COLO668 (cell line): ENCODE data around the gene FRMD4B.

Experiments
- DNase-seq: peaks from one replicate; lab custom pipeline; 2025; ENCODE audit not compliant: unreplicated experiment; lab: John Stamatoyannopoulos, UW

Gene FRMD4B

DNA sequence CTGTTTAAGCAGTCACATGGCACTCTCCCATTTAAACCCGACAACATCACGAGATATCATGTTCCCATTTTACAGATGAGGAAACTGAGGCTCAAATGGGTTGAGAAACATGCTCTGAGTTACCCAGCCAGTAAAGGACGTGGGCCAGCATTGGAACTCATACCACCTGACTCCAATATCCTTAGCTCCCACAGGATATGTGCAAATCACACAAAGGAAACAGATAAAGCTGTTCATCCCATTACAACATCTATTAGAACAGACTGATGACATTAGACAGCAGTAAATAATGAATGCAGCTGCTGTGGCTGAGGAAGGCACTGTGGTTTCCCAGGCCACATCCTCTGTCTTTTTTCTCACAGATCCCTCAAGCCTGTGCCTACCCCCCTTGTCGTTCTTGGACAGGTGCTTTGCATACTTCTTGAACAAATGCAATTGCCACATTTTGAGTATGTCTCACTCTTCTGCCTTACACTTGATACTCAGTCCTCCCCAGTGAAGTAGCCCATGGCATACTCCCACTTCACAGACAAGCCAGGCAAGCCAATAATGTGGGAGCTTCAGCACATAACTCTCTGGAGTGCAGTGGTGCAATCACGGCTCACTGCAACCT lies 17.7 kb downstream of the FRMD4B start:
- DNase-seq, result no peak

DNA sequence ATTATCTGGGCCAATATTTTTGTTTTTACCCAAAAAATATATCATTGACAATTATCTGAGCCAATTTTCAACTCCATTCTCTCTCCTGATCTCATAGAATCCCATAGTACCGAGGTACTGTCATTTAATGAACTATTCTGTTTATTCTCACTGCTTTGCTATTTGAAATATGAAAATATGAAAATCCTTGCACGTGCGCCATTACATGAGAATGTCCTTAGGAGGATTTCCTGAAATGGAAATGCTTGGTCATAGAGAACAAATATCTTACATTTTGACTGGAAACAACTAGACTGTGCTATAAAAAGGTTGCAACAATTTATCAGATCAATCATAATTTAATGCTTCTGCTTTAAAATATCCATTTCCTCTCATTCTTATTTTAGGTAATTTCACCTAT lies 18.3 kb downstream of the FRMD4B start:
- DNase-seq, result no peak

DNA sequence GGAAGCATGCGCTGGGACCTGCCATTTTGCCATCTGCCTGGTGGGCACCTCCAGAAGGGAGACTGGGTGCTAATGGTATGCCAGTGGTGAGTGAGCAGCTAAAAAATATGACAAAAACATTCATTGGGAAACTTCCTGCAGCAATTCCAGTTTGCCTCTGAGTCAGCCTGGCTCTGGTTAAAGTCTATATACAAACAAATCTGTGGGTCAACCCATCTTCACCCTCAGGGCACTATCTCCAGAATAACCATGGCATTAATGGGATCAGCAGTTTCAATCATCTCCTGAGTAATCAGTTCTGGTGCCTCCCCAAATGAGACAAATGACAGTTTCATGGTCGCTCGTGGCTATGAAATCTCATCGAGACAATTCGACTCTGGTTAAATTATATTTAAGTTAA lies 21.5 kb downstream of the FRMD4B start:
- DNase-seq, result no peak

DNA sequence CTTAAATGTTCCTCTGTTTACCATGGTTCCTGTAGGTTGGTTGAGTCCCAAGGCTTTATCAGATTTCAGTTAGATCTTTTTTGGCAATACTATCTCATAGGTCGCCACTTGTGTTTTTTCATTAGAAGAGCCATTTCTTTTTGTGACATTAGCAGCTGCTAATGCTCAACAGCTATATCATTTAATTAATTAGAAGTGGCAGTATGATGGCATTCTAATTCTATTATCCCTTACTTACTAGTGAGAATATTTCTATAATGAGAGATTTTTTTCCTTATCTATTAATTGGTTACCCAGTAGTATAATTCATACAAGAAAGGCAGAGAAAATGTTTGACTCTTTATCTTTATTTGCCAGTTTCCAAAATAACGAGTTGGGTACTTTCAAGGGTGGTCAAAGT lies 25.2 kb downstream of the FRMD4B start:
- DNase-seq, result no peak

DNA sequence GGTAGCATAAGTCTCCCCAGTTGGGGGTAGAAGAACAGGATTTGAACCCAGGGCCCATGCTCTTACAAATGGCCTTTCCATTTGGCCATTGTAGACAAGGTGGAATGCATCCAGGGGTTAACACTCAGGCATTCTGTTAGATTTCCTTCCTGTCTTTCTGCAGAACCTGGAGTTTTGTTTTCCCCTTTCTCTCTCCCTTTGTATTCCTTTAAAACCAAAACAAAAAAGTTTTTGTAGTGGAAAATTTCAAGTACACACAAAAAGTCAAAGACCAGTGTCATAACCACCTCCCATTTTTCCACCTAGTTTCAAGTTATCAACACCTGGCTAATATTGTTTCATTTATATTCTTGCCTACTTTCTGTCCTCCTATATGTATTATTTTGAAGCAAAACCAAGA lies 26.0 kb downstream of the FRMD4B start:
- no peak for DNase-seq

DNA sequence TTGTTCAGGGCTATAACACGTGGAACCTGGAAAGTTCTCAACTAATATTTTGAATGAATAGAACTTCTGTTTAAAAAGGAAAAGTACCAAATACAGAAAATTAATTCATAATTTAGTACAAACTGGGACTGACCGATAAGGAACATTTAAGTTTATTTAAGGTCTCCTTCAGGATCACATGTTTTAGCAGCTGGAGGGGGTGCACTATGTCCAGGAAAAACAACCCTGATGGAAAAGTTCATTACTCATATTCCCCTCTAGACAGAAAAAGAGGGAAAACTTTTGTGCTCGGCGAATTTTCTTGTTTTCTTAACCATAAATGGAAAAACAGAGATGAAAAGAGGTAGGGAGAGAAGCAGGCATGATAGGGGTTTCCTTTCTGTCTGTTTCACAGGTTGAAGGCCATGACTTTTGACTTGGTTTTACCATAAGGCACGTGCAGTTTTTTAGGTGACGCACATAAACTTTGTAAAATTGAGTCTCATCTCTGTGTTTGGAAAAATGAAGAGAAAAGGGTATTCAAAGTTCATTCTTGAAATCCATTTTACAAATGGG lies 26.5 kb downstream of the FRMD4B start:
- no peak for DNase-seq

DNA sequence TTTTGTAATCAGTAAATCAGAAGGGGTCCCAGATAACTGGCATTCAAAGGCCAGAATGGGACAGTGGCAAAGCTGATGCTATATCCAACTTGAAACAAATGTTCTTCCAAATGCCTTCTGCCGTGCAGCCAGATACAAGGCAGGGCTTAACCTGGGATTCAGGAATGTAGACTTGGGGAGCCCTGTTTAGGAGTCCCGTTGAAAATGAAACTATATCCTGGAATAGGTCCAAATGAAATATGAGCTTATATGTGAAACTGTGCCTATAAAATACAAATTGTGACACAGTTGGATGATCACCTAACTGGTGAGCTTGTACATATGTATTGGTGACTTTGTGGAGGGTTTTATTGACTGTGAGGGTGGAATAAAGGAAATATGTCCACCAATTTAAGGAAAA lies 28.7 kb downstream of the FRMD4B start:
- DNase-seq, result no peak

DNA sequence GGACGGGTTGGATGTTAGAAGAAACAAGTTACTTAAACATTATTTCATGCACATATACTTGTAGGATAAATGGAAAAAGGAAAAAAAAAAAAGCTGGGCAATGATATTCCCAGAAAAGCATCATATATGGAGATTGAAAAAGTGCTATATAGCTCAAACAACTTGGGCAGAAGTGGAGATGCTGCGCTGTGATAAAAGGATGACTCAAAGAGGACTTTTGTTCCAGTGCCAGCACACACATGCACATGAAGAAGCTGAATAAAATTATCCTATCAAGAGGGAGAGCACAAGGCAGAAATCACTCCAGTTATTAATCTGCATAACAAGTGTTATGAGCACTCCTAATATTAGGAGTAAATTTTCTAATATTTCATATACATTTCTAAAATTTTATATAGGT lies 30.9 kb downstream of the FRMD4B start:
- no peak for DNase-seq

DNA sequence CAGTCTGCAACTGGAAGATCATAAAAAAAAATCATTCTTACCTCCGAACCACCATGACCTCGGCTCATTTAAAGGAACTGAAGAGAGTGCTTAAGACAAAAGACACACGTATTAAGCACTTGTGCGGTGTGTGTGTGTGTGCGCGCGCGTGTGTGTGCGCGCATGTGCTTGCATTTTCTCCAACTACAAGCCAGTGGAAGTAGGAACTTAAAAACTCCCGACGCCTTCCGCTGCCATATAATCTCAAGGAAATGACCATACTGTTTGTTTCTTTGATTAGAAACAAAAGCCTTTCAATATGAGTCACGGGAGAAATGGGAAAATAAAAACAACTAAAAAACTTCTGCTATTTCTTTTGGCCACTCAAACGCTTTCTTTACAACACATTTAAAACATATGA lies 32.4 kb downstream of the FRMD4B start:
- DNase-seq, result no peak

DNA sequence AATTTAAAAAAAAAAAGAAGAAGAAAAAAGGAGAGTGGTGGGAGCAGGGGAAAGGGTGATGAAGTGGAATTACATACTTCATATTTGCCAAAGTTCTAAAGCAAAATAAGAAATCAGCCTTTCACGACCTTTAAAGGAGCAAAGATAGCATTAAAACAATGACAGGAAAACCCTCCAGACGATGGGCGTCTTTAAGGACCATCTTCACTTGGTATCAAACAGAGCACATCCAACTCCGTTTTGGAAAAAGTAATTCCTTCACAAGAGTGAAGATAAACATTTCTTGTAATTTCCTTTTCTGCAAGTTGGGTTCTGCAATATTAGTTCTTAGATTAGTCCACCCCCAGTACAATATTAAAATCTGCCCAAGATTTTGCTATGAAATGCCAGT lies 32.8 kb downstream of the FRMD4B start:
- DNase-seq, result no peak

DNA sequence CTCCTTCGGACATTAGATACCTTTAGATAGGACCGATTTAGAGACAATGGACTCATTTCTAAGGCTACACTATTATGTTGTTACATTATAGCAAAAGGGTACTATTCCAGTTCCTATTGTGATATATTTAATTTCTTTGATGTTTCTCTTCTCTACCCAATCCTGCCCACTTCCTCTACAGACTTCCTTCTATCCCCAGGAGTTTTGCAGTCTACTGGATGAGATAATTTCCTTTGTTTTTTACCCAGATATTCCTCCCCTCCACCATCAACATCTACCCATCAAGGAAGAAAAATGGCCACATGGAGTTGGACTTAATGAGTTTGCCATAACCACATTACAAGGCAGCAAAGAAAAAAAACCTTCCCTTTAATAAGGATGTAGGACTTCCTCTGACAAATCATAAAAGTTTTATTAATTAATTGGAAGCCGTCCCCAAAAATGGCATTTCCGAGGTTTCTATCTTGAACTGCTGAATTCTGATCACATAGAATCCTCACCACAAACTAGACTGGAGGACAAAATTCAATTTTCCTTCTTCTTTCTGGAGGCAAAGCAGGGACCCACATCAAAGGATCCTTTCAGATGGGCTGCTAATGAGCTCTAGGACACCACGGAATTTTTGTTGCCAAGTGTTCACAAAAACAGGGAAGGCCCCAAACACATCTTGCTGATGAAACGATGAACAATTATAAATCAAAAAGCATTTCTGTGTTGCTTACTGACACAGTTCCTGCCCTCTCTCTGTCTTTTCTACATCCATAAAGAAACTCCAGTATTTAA lies 33.4 kb downstream of the FRMD4B start:
- DNase-seq, result no peak

DNA sequence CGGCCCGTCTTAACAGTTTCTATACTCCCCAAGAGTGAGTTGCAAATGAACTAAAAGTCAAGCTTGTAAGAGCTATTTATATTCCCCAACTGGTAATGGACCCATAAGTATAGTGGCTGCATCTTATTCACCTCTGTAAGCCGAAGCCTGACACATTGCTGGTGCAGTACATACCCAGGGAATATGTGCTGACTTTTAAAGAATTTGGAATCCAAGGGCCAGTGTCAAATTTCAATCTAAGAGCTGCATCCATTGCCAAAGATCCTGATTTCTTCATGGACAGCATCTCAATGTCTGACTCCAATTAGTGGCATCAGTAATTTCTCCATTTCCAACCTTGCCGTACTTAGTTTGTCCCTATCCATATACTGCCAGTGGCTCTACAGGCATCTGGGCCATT lies 42.0 kb downstream of the FRMD4B start:
- no peak for DNase-seq

DNA sequence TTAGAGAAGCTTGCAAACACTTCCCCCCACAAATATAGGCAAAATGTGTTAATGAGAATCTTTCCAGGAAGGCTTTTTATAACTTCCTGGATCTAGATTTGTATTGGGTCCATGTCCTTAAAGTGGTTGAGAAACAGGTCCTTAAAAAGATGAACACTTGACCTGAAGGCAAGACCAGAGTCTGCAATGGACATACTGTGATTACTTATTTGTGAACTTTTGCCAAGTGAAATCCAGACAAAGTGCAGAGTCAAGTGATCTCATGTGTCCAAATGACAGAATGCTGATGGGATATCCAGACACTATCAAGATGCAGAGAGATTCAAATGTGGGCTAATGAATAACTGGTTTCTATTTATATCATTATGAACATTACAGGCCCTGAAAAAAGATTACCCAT lies 43.8 kb downstream of the FRMD4B start:
- DNase-seq, result no peak

DNA sequence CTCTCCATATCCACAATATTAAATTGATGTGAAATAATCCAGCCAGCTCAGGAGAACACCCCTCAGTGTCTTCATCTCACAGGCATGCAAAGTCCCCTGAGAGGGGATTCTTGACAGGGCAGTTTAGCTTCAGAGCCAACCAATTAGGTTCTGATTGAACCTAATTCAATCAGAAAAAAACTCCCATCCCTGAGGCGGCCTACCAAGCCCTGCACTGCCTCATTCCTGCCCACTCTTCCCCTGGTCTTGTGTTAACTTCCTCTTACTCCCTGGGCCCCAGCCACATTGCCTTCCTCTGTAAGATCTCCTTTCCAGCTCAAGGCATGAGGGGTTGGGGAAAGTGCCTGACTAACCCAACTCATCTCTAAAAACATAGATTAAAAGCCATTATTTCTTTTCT lies 46.1 kb downstream of the FRMD4B start:
- no peak for DNase-seq

DNA sequence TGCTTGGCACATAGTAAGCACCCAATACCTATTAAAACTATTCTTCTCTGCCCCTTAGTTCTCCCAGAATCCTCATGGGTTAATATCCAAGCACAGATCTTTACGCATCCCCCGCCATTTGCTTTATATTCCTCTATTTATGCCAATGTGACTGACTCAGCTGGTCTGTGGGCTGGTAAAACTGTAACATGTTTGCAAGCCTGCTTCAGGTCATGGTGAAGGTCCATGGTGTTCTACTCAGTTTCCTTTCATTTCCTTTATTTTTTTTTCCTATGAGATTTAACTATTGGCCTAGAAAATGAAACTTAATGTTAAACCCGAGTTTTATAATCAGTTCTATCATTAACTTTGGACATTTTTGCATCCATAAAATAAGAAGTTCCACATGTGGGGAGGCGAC lies 47.0 kb downstream of the FRMD4B start:
- no peak for DNase-seq

DNA sequence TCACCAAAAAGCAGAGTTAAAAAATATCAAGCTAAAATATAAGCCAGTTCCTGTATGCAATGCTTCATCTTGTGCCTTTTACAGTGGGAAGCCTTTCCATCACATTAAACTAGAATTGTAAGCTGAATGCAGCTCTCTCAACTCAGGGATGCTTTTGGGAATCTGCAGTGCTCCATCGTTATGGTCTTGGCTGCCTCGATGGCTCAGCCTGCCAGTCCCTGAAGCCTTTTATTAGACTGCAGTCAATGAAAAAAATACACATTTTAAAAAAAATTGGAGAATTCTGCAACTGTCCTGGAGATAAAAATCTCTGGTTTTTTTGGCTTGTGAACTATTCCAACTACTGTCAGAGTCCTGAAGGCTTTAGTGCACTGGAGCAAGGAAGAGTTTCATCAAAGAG lies 53.0 kb downstream of the FRMD4B start:
- no peak for DNase-seq

DNA sequence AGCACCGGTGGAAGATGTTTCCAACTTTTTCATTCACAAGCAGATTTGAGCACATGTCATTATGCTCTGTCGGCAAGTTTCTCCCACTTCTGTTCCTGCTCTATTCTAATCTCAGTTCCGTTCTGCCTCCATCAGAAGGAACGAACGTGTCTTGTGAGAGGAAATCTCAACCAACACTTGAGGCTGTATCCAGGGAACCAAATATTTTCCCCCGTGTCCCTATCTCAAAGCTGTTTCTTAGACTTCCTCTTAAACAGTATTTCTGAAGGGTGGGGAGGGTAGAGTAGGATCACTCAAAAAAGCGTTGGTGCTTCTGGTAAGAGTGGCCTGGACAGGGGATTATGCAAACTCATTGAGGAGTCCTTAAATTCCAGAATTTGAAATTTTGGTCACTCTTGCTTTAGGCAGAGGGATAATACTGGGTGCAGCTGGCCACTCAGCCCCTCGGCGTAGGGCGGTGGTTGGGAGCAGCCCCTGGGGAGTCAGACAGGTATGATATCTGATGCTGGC lies 54.9 kb downstream of the FRMD4B start:
- no peak for DNase-seq

DNA sequence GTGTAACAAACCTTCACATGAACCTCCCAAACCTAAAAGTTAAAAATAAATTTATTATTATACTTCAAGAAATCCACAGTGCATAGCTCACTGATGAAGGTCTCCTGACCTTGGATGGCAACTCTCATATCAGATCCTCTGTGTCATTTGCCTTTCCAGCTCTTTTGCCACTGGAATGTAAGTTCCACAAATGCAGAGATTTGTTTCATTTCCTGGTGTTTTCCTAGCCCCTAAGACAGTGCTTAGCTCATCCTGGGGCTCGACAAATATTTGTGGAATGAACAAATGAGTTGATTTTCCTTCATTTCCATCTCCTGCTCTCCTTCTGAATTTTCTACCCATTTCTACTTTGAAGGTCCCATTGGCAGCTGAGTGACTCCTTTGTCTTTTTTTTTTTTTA lies 56.0 kb downstream of the FRMD4B start:
- DNase-seq, result no peak

DNA sequence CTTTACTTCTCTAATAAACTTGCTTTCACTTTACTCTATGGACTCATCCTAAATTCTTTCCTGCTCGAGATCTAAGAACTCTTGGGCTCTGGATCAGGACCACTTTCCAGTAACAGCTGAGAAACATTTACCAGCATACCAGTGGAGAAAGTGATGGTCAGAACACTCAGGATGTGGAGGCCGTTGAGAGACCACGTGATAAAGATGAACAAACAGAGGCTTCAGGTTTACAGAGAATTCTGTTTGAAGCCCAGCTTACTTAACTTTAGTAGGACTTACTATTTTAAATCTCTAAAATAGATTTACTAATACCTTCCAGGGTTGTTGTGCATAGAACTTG lies 57.0 kb downstream of the FRMD4B start:
- DNase-seq, result no peak

DNA sequence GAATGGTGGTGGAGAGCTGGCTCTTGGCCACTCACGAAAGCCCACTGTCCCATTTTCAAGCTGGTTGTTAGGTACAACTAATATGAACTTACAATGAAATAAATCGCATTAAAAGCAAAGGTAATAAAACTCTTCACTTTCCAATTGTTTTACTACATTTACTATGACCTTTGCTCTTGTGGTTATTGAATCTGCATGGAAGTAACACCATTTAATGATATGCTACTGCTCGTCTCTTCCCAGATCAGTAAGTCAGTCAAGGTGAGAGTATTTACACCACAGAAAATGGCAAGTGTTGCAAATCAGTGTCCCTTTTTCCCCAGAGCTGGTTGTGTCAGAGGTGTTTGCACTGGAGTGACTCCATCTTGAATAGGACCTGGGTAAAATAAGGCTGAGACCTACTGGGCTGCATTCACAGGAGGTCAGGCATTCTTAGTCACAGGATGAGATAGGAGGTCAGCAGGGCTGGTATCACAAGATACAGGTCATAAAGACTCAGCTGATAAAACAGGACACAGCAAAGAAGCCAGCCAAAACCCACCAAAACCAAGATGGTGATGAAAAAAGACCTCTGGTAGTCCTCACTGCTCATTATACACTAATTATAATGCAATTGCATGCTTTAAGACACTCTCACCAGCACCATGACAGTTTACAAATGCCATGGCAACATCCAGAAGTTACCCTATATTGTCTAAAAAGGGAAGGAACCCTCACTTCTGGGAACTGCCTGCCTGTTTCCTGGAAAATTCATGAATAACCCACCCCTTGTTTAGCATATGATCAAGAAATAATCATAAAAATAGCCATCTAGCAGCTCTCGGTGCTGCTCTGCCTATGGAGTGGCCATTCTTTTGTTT lies 57.6 kb downstream of the FRMD4B start:
- no peak for DNase-seq

DNA sequence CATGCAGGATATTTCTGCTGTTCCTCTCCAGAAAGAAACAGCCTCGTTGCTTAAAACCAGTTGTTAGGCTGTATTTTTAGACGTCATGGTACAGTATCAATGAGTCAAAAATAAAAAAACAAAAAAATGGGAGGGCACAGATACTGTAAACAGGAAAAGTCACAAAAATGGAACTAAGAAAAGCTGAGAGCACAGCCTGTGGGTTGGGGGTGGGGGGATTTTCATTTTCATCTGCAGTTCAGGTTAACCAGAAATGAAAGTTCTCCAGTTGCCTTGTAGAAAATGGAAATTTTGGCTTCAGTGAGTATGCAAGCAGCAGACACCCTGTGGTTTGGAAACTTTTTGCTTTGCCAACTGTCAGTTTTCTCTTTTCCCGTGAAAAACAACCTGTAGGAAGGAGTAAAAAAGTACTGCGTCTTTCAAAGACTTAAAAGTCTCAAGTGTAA lies 59.0 kb downstream of the FRMD4B start:
- DNase-seq, result no peak

DNA sequence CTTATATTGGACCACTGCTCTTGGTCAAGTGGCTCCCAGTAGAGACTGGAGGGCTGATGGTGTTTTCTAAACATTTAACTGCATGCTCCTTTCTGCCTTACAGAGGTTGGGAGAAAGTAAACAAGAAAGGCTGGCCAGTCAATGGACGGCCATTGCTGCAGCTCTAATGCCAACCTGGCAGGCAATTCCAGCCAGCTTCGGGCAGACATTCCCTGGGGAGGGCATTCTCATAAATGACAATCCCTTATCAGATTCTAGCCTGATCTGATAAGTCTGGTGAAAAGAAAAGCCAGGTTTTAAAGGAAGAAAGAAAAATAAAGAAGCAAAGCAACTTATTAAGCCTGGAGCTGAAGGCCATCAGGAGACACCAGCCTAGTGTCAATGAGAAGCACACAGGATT lies 60.7 kb downstream of the FRMD4B start:
- no peak for DNase-seq
